Cardiac muscle cell (in vitro differentiated cells and primary cell): ENCODE results near the gene INAFM1. TPM values are rescaled to one million over a fixed set of nuclear protein-coding genes. Genes with fewer than 3 reads are reported as not detected.

Experiments
- DNase-seq, 2 donors: peaks; one replicate each; pipeline versions ENCODE4 v3.0.0 to v3.0.0-alpha.2; 2010 to 2017; ENCODE audit warnings: low read depth in 1 of 2, low spot score in 1 of 2
- H3K27ac ChIP-seq: fragments of 200-600 bp; sonication (generic); 2 replicates; pipeline ENCODE4 v1.5.1; 2016
- H3K27me3 ChIP-seq: fragments of 200-600 bp; sonication (generic); 2 replicates; pipeline ENCODE4 v1.6.0; 2016; ENCODE audit warnings: control low read depth
- H3K36me3 ChIP-seq: fragments of 200-600 bp; sonication (generic); 2 replicates; pipeline ENCODE4 v1.5.1; 2016; ENCODE audit warnings: control low read depth
- H3K4me1 ChIP-seq: fragments of 200-600 bp; sonication (generic); 2 replicates; pipeline ENCODE4 v1.8.1; 2017; ENCODE audit warnings: low read depth, mild to moderate bottlenecking, mixed run types
- H3K4me3 ChIP-seq: fragments of 200-600 bp; sonication (generic); 2 replicates; pipeline ENCODE4 v1.5.1; 2016; ENCODE audit warnings: mild to moderate bottlenecking
- H3K9me3 ChIP-seq: fragments of 200-600 bp; sonication (generic); 2 replicates; pipeline ENCODE4 v1.5.1; 2017; ENCODE audit warnings: low read depth, mild to moderate bottlenecking, control low read depth
- polyA plus RNA-seq: library from polyadenylated mRNA; unstranded; fragments of >200 nt; fragmentation: Nextera tagmentation; extraction: Ambion mirVana; gene quantifications from 2 replicates; pipeline ENCODE4 v1.2.1, GENCODE V29; 2016
- total RNA-seq: library from RNA; depleted of rRNA; stranded (reverse); fragments of >200 nt; gene quantifications from 2 replicates; pipeline ENCODE4 v1.2.3, GENCODE V29; 2016
- TF ChIP-seq, protein P1 (sequence below): IDR thresholded peaks from 2 replicates; pipeline ENCODE4 v1.5.1; 2012; ENCODE audit warnings: low read depth, mild to moderate bottlenecking, low read length

The INAFM1 gene
- total and polyA plus RNA-seq, 2 experiments from 2014 or later = 1.5 to 5.8 TPM

DNA sequence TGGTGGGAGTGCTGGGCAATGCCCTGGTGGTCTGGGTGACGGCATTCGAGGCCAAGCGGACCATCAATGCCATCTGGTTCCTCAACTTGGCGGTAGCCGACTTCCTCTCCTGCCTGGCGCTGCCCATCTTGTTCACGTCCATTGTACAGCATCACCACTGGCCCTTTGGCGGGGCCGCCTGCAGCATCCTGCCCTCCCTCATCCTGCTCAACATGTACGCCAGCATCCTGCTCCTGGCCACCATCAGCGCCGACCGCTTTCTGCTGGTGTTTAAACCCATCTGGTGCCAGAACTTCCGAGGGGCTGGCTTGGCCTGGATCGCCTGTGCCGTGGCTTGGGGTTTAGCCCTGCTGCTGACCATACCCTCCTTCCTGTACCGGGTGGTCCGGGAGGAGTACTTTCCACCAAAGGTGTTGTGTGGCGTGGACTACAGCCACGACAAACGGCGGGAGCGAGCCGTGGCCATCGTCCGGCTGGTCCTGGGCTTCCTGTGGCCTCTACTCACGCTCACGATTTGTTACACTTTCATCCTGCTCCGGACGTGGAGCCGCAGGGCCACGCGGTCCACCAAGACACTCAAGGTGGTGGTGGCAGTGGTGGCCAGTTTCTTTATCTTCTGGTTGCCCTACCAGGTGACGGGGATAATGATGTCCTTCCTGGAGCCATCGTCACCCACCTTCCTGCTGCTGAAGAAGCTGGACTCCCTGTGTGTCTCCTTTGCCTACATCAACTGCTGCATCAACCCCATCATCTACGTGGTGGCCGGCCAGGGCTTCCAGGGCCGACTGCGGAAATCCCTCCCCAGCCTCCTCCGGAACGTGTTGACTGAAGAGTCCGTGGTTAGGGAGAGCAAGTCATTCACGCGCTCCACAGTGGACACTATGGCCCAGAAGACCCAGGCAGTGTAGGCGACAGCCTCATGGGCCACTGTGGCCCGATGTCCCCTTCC lies 45.5 kb downstream of the INAFM1 start:
- H3K4me1 ChIP-seq = no peaks in the 10 kb centered on the region
- H3K27ac ChIP-seq = no peak overlapping the region
- TF ChIP-seq, protein P1, sequence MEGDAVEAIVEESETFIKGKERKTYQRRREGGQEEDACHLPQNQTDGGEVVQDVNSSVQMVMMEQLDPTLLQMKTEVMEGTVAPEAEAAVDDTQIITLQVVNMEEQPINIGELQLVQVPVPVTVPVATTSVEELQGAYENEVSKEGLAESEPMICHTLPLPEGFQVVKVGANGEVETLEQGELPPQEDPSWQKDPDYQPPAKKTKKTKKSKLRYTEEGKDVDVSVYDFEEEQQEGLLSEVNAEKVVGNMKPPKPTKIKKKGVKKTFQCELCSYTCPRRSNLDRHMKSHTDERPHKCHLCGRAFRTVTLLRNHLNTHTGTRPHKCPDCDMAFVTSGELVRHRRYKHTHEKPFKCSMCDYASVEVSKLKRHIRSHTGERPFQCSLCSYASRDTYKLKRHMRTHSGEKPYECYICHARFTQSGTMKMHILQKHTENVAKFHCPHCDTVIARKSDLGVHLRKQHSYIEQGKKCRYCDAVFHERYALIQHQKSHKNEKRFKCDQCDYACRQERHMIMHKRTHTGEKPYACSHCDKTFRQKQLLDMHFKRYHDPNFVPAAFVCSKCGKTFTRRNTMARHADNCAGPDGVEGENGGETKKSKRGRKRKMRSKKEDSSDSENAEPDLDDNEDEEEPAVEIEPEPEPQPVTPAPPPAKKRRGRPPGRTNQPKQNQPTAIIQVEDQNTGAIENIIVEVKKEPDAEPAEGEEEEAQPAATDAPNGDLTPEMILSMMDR = no peak
- no peak overlapping the region for H3K4me3 ChIP-seq
- DNase-seq = no peak
- no peaks in the 10 kb centered on the region for H3K36me3 ChIP-seq
- no peaks in the 10 kb centered on the region for H3K9me3 ChIP-seq
- H3K27me3 ChIP-seq = no peaks in the 10 kb centered on the region

DNA sequence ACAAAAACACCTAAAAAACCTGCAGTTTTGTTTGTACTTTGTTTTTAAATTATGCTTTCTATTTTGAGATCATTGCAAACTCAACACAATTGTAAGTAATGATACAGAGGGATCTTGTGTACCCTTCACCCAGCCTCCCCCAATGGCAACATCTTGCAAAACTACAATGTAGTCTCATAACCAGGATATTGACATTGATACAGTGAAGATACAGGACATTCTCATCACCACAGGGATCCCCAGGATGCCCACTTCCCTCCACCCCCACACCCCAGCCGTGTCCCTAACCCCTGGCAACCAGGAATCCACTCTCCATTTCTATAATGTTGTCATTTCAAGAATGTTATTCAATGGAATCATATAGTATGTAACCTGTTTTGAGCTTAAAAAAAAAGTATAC lies 46.9 kb downstream of the INAFM1 start:
- no peak overlapping the region for H3K4me3 ChIP-seq
- no peaks in the 10 kb centered on the region for H3K9me3 ChIP-seq
- no peaks in the 10 kb centered on the region for H3K36me3 ChIP-seq
- DNase-seq = no peak
- no peak overlapping the region for H3K27ac ChIP-seq
- TF ChIP-seq, protein P1 = no peak
- no peaks in the 10 kb centered on the region for H3K27me3 ChIP-seq
- peaks cover 3% of the 10 kb centered on the region for H3K4me1 ChIP-seq

DNA sequence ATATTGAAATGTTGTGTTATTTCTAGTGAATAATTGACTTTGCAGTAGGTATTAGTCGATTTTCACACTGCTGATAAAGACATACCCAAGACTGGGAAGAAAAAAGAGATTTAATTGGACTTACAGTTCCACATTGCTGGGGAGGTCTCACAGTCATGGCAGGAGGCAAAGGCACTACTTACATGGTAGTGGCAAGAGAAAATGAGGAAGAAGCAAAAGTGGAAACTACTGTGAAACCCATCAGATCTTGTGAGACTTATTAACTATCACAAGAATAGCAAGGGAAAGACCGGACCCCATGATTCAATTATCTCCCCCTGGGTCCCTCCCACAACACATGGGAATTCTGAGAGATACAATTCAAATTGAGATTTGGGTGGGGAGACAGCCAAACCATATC lies 47.4 kb downstream of the INAFM1 start:
- Histone ChIP-seq H3K4me3 (no peak overlapping the region), H3K36me3 (no peaks in the 10 kb centered on the region), H3K4me1 (peaks cover 3% of the 10 kb centered on the region), H3K27me3 (no peaks in the 10 kb centered on the region), H3K27ac (no peak overlapping the region), H3K9me3 (no peaks in the 10 kb centered on the region)
- no peak for DNase-seq
- TF ChIP-seq, protein P1 = no peak

DNA sequence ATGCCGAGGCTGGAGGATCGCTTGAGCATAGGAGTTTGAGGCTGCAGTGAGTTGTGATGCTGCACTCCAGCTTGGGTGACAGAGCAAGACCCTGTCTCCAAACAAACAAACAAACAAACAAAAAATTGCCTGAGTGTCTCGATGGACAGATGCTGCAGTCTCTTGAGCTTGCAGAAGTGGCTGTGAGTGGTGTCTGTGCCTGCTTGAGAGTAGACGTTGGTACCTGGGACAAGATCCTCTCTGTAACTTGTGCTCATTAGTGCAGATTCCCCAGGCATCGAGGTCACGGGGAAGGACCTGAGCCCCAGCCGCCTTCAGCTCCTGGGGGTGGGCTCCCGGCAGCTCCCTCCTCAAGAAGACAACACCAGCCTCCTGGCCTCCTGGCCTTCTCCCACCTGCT lies 48.7 kb downstream of the INAFM1 start:
- no peak for DNase-seq
- Histone ChIP-seq H3K27ac (no peak overlapping the region), H3K4me3 (no peak overlapping the region), H3K4me1 (peaks cover 3% of the 10 kb centered on the region), H3K36me3 (no peaks in the 10 kb centered on the region), H3K27me3 (no peaks in the 10 kb centered on the region), H3K9me3 (no peaks in the 10 kb centered on the region)
- TF ChIP-seq, protein P1 = no peak

DNA sequence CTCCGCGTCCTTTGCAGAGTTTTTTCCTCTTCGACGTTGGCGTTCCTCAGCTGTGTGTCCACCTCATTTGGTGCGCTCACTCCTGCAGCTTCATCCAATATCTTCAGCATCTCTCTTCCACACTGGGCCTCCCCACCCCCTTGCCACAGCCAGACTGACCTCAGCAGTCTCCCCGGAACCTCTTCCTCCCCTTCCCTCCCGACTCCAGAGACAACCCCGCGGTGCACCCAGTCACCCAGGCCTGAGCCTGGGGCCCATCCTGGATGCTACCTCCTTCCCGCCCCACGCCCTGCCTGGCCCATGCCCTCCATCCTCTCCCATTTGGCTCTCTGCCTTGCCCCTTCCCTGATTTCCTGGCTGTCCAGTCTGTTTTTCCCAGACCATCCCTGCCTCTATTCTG lies 49.2 kb downstream of the INAFM1 start:
- Histone ChIP-seq H3K4me3 (no peak overlapping the region), H3K36me3 (no peaks in the 10 kb centered on the region), H3K27ac (no peak overlapping the region), H3K4me1 (peaks cover 3% of the 10 kb centered on the region), H3K9me3 (no peaks in the 10 kb centered on the region), H3K27me3 (no peaks in the 10 kb centered on the region)
- no peak for DNase-seq
- TF ChIP-seq, protein P1 = no peak
